ENCODE data around the gene DDR2.

Gene DDR2

GRCh38 chr1:162666006-162666645 is 33.9 kb downstream of the DDR2 start:
- in situ Hi-C loops (cut with MboI; ENCODE audit: low pct_unique_long_range_greater_than_20kb, low sequenced_read_pairs): no loop called here
- DNase-seq: no peak

DNA sequence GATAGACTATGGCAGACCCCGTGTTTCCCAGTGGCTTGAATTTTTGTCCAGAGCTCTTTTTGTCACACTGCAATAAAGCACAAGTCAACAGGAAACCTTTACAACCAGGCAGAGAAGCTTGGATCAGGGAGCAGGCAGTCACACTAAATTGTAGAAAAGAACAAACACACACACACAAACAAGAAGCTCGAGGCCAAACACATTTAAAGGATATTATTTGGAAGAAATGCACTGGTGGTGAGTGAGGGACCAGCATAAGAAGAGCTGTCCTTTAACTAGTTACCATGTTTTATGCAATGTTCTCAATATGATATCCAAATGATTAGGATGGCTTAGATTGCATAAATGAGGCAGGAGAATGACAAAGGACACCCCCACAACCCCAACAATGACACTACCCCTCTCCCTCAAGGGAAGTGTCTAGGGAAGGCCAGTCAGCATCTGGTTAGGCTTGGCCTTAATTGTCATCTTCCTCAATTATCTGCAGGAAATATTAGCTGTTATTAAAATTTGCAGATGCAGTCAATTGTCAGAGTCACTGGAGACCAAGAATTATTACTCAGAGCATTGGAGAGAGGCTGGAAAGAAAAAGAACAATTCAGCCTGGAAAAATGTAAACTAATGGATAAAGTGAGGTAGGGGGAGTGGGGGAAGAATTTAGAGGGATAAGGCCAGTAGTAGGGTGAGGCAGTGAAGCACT is 35.3 kb downstream of the DDR2 start:
- in situ Hi-C loops (cut with MboI; ENCODE audit: low pct_unique_long_range_greater_than_20kb, low sequenced_read_pairs): no loop called here
- DNase-seq: no peak

DNA sequence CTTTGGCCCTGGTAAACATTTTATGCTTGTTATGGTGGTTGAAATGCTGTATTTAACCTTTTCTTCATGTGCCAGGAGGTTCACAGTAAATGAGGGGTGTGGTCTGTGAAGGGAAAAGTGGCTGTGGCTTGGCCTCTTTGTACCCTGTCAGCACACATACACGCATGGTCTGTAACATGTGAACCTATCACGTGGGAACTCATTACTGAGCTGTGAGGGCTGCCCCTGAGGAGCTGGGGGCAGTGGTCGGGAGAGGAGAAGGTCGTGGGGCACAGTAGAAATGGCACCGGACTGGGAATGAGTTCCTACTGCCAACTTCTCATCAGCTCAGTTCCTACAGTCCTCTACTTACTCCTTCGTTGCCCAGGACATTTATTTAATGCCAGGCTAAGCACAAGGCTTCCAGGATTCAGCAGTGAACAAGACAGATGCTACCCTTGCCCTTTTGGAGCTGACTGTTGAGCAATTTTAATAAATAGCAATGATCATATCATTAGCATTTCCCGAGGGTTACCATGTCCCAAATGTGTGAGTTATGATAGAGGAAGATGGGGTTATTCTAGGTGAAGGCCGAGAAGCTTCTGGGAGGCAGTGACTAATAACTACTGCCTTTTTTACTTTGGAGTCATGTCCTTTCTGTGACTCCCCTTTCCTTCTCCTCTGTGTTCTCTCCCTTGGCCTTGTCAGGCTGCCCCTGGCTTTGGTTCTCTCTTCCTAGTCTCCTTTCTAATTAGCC is 38.8 kb downstream of the DDR2 start:
- in situ Hi-C loops (cut with MboI; ENCODE audit: low pct_unique_long_range_greater_than_20kb, low sequenced_read_pairs): no loop called here
- DNase-seq: no peak

- DNase-seq: no peak
- in situ Hi-C loops (cut with MboI; ENCODE audit: low pct_unique_long_range_greater_than_20kb, low sequenced_read_pairs): no loop called here
Measured at GRCh38 chr1:162671664-162672410, 39.6 kb downstream of the DDR2 start.

GRCh38 chr1:162672622-162673260 is 40.5 kb downstream of the DDR2 start:
- no peak for DNase-seq
- in situ Hi-C loops (cut with MboI; ENCODE audit: low pct_unique_long_range_greater_than_20kb, low sequenced_read_pairs): no loop called here

DNA sequence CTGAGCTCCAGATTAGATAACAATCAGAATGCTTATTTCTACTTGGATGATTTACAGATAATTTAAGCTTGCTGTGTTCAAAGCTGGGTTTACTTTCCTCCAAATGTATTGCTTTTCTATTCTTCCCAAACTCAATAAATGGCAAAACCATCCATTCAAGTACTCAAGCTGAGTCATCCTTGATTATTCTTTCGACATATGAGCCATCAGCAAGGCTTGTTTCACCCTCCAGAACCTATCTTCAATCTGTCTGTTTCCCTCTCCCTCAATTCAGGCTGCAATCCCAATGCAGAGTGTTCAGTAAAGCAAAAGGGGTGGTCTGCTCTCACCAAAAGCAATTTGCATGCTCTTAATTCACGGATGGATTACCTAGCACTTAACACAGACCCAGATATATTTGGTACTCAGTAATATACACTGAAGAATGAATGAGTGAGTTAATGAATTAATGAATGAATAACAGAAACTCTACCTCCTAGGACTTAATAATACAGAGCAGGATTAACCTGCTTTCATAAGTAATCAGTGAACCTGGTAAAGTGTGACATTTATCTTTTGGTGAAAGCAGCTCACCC is 41.9 kb downstream of the DDR2 start:
- in situ Hi-C loops (cut with MboI; ENCODE audit: low pct_unique_long_range_greater_than_20kb, low sequenced_read_pairs): no loop called here
- DNase-seq: no peak

DNA sequence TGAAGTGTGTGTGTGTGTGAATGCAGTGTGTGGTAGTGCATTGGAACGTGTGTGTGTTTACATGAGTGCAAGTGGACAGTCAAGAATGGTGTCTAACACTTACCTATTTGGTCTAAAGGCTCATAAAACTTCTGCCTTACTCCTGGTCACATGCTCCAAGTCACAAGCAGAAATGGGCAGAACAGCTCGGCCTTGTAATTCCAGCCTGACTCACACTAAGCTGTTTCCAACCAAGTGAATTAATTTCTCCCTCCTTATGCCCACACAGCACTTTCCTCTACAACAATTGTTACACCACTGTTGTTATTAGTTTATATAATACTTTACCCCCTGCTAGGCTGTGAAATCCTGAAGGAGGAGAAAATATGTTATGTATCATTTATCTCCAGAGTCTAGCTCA is 43.8 kb downstream of the DDR2 start:
- in situ Hi-C loops (cut with MboI; ENCODE audit: low pct_unique_long_range_greater_than_20kb, low sequenced_read_pairs): no loop called here
- no peak for DNase-seq

- in situ Hi-C loops (cut with MboI; ENCODE audit: low pct_unique_long_range_greater_than_20kb, low sequenced_read_pairs): no loop called here
- no peak for DNase-seq
Measured at GRCh38 chr1:162676750-162677149, 44.5 kb downstream of the DDR2 start.

DNA sequence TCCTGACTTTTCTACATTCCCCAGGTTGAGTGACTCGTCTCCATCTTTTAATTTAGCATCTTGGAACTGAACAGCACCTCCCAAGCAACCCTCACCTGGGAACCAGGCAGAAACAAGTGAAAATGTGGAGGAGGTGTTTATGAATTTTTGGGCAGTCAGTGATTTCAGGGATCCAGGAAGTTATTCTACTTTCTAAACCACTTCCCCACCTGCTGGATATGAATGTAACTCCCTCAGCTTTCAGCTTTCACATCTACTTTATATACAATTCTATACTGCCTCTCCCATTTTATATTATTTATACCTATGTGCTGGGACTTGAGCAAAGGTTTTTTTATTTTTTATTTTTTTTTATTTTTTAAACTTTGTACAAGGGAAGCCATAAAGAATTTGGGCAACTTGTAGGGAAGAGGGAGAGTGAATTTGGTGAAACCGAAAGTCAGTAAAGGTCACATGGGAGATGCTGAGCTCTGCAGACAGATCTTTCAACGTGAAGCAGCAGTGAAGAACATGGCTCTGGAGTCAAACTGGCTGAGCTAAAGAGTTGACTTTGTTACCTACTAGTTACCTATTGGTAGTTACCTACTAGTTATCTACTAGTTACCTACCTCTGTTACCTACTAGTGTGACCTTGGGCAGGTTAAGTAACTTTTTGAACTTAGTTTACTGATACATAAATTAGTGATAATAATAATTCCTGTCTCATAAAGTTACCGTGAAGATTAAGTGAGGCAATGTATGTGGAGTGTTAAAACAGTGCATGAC is 45.5 kb downstream of the DDR2 start:
- in situ Hi-C loops (cut with MboI; ENCODE audit: low pct_unique_long_range_greater_than_20kb, low sequenced_read_pairs): no loop called here
- no peak for DNase-seq

- in situ Hi-C loops (cut with MboI; ENCODE audit: low pct_unique_long_range_greater_than_20kb, low sequenced_read_pairs): no loop called here
- DNase-seq: no peak
Measured at GRCh38 chr1:162678439-162678838, 46.2 kb downstream of the DDR2 start.

DNA sequence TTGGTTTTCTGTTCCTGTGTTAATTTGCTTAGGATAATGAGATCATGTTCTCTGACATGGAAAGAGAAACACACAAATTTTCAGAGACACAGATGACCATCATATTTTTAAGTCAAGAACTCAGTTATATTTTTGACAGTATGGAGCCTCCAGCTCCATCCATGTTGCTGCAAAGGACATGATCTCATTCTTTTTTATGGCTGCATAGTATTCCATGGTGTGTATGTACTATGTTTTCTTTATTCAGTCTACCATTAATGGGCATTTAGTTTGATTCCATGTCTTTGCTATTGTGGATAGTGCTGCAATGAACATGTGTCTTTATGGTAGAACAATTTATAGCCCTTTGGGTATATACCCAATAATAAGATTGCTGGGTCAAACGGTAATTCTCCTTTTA is 47.0 kb downstream of the DDR2 start:
- DNase-seq: no peak
- in situ Hi-C loops (cut with MboI; ENCODE audit: low pct_unique_long_range_greater_than_20kb, low sequenced_read_pairs): no loop called here

DNA sequence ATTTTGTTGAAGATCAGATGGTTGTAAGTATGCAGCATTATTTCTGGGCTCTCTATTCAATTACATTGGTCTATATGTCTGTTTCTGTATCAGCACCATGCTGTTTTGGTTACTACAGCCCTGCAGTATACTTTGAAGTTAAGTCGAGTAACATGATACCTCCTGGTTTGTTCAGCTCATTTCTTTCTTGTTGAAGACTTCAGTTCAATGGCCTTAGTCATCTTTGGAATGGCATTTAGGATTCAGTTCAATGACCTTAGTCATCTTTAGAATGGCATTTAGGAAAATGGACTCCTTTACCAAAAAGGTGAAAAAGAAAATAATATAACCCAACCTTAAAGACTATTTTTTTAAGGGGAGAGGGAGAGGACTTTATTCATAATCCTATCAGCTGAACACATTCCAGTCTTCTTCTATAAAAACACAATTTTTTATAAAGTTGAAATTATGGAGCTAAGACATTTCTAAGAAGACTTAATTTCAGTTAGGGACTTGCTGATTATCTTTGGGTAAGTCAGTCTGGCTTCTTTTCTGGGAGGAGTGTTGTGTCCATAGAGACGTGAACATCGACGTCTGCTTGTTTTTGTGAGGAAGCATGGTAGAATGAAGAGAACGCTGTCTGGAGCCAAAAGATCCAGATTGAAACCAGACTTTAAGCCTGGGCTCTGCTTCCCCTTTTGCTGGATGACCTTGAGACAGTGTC is 48.3 kb downstream of the DDR2 start:
- no peak for DNase-seq
- in situ Hi-C loops (cut with MboI; ENCODE audit: low pct_unique_long_range_greater_than_20kb, low sequenced_read_pairs): no loop called here

- DNase-seq: no peak
- in situ Hi-C loops (cut with MboI; ENCODE audit: low pct_unique_long_range_greater_than_20kb, low sequenced_read_pairs): no loop called here
Measured at GRCh38 chr1:162681122-162681436, 48.8 kb downstream of the DDR2 start.

DNA sequence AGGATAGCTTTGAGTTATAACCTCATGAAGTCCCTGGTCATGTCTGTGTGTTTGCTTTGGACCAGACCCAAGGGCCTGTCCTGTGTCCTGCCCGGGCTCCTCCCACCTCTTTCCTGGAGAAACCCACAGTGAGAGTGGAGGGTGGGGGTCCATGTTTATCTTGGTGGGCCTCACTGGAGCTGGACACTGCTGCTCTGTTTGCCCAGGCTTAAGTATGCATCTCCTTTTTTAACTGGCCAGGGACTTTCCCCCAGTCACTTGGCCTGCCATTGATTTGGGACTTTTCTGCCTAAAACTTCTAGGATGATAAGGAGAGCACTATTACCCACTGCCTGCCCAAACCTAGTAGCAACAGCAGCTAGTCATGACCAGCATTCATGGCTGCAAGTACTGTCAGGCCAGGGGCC is 49.8 kb downstream of the DDR2 start:
- in situ Hi-C loops (cut with MboI; ENCODE audit: low pct_unique_long_range_greater_than_20kb, low sequenced_read_pairs): no loop called here
- no peak for DNase-seq

DNA sequence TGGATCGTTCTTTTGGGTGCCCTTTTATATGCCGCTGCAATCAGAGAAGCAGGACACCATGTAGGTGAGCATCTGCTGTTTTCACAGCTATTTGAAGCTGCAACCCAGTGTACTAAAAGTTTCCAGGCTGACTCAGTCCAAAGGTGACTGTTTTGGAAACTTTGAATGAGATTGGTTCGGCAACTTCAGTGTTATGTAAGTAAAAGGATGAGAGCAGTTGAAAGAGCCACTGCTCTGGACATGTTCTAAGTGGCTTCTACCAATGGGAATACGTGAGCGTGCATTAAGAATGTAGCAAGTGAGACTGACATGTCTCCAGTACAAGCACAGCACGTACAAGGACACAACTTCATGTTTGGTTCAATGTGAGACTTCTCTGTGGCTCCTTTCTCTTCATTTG is 55.6 kb downstream of the DDR2 start:
- no peak for DNase-seq

DNA sequence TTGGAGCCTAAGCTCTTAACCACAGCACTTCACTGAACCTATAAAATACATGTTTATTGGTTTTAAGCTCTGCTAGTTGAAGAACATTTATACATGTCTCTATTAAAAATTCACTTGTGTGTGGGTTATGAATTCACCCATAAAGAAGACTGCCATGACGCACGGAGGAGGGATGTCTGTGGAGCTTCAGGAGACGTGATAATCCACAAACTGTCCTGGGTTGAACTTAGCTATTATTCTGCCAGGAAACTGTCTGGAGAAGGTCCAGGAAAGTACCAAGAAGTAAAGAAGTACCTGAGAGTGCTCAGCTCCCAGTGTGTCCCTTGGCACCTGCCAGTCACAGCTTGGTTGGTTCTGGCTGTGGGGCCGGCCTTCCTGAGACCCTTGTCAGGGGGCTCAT is 56.3 kb downstream of the DDR2 start:
- no peak for DNase-seq
- in situ Hi-C loops (cut with MboI; ENCODE audit: low pct_unique_long_range_greater_than_20kb, low sequenced_read_pairs): no loop called here

More for the DNA sequence above, 55.6 kb downstream of the DDR2 start:
- in situ Hi-C loops (cut with MboI; ENCODE audit: low pct_unique_long_range_greater_than_20kb, low sequenced_read_pairs): no loop called here

GRCh38 chr1:162688931-162689330 is 56.7 kb downstream of the DDR2 start:
- in situ Hi-C loops (cut with MboI; ENCODE audit: low pct_unique_long_range_greater_than_20kb, low sequenced_read_pairs): no loop called here
- no peak for DNase-seq
